WTC11 (cell line): ENCODE measurements around the gene STXBP2.

Experiments
- AFF4 ChIP-seq: sonication (generic); formaldehyde crosslinking; IDR thresholded peaks from 2 replicates; pipeline ENCODE4 v1.8.1; 2023; ENCODE audit warnings: mild to moderate bottlenecking, missing genetic modification reagents, borderline replicate concordance
- ATF2 ChIP-seq: sonication (generic); formaldehyde crosslinking; IDR thresholded peaks from 2 replicates; pipeline ENCODE4 v1.8.1; 2022; ENCODE audit warnings: low read depth, missing genetic modification reagents, borderline replicate concordance
- ATF3 ChIP-seq: sonication (generic); formaldehyde crosslinking; conservative IDR thresholded peaks from 2 replicates; pipeline ENCODE4 v1.8.1; 2022; ENCODE audit warnings: mild to moderate bottlenecking, missing genetic modification reagents
- CTCF ChIP-seq: fragments of 200-600 bp; IDR thresholded peaks from 2 replicates; pipeline ENCODE4 v1.8.0; 2022; ENCODE audit warnings: antibody characterized with exemption
- ETV6 ChIP-seq: sonication (generic); formaldehyde crosslinking; IDR thresholded peaks from 2 replicates; pipeline ENCODE4 v1.8.1; 2022; ENCODE audit warnings: mild to moderate bottlenecking, missing genetic modification reagents
- FOXP4 ChIP-seq: sonication (generic); formaldehyde crosslinking; IDR thresholded peaks from 2 replicates; pipeline ENCODE4 v1.8.0; 2022; ENCODE audit warnings: mild to moderate bottlenecking, missing genetic modification reagents
- JUN ChIP-seq: sonication (generic); formaldehyde crosslinking; IDR thresholded peaks from 2 replicates; pipeline ENCODE4 v1.8.0; 2023; ENCODE audit warnings: mild to moderate bottlenecking, missing genetic modification reagents
- KAT7 ChIP-seq: sonication (generic); formaldehyde crosslinking; IDR thresholded peaks from 2 replicates; pipeline ENCODE4 v1.8.1; 2023; ENCODE audit warnings: missing genetic modification reagents, mild to moderate bottlenecking, borderline replicate concordance
- PRRX2 ChIP-seq: fragments of 250-450 bp; sonication (Bioruptor Pico); IDR thresholded peaks from 2 replicates; pipeline ENCODE4 v1.8.0; 2021; ENCODE audit warnings: mild to moderate bottlenecking
- TP53 ChIP-seq: sonication (generic); formaldehyde crosslinking; IDR thresholded peaks from 2 replicates; pipeline ENCODE4 v1.8.1; 2023; ENCODE audit warnings: mild to moderate bottlenecking, missing genetic modification reagents
- USF1 ChIP-seq: sonication (generic); formaldehyde crosslinking; IDR thresholded peaks from 2 replicates; pipeline ENCODE4 v1.8.0; 2022; ENCODE audit warnings: mild to moderate bottlenecking, missing genetic modification reagents
- USF2 ChIP-seq: sonication (generic); formaldehyde crosslinking; IDR thresholded peaks from 2 replicates; pipeline ENCODE4 v1.8.1; 2023; ENCODE audit warnings: mild to moderate bottlenecking, missing genetic modification reagents, moderate library complexity
- ZNF121 ChIP-seq: sonication (generic); formaldehyde crosslinking; IDR thresholded peaks from 2 replicates; pipeline ENCODE4 v1.8.0; 2023; ENCODE audit warnings: missing genetic modification reagents
- ZNF232 ChIP-seq: sonication (generic); formaldehyde crosslinking; IDR thresholded peaks from 2 replicates; pipeline ENCODE4 v1.8.0; 2022; ENCODE audit warnings: mild to moderate bottlenecking, missing genetic modification reagents

- no peak for TF ChIP-seq CTCF
- TF ChIP-seq JUN (CRISPR knock-in tag): no peak
- no peak for TF ChIP-seq ZNF232 (CRISPR knock-in tag)
- no peak for TF ChIP-seq ATF3 (CRISPR knock-in tag)
- no peak for TF ChIP-seq ZNF121 (CRISPR knock-in tag)
- TF ChIP-seq FOXP4 (CRISPR knock-in tag): no peak
- no peak for TF ChIP-seq USF1 (CRISPR knock-in tag)
- no peak for TF ChIP-seq KAT7 (CRISPR knock-in tag)
- no peak for TF ChIP-seq ETV6 (CRISPR knock-in tag)
- TF ChIP-seq AFF4 (CRISPR knock-in tag): no peak
- no peak for TF ChIP-seq PRRX2
- no peak for TF ChIP-seq USF2 (CRISPR knock-in tag)
- TF ChIP-seq ATF2 (CRISPR knock-in tag): no peak
- no peak for TF ChIP-seq TP53 (CRISPR knock-in tag)
Measured at GRCh38 chr19:7590256-7590655, 46.7 kb upstream of the STXBP2 start.
